ENCODE data around the gene TENM4.

DNA sequence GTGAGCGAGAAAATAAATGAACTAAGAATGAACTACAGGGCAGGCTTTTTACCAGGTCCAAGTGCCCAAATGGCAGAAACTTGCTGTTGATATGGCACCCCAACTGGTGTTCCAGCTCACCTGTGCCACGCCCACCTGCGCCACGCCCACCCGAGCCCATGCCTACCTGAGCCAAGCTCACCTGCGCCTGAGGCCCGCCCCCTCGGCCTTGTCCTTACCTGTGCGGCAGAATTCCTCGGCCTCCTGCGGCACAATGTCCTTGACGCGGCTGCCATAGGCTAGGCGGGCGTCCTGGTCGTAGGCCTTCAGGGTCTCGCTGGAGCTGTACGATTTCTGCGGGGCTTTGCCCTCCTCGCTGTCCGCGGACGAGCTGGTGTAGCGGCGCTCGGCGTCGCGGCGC is 371.3 kb downstream of the TENM4 start:
- TF ChIP-seq CTCF (IDR thresholded peaks at IDR 0.05) (no peak), EZH2phosphoT487 (IDR thresholded peaks at IDR 0.05) (no peak)

Measured in neural progenitor cell (in vitro differentiated cells).